ENCODE data around the gene CPA4.

Gene CPA4

DNA sequence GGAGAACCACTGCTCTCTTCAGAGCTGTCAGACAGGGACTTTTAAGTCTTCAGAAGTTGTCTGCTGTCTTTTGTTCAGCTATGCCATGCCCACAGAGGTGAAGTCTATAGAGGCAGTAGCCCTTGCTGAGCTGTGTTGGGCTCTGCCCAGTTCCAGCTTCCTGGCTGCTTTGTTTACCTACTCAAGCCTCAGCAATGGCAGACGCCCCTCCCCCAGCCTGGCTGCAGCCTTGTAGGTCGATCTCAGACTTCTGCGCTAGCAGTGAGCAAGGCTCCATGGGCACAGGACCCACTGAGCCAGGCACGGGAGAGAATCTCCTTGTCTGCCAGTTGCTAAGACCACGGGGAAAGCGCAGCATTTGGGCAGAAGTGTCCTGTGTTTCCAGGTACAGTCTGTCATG is 38.4 kb upstream of the CPA4 start:
- no peaks in the 10 kb centered on the region for H3K79me2 ChIP-seq (ENCODE audit: control insufficient read depth, low read length)
- H3K9me2 ChIP-seq (replicated peaks; ENCODE audit: control insufficient read depth, low read length) = no peaks in the 10 kb centered on the region
- no peaks in the 10 kb centered on the region for H3K4me1 ChIP-seq (ENCODE audit: control insufficient read depth, low read length)
- no peaks in the 10 kb centered on the region for H3K36me3 ChIP-seq (ENCODE audit: control insufficient read depth, low read length)
- H3K4me2 ChIP-seq (ENCODE audit: low read length) = no peak overlapping the region
- no peaks in the 10 kb centered on the region for H3K27me3 ChIP-seq (ENCODE audit: control insufficient read depth, low read length)
- peaks cover 24% of the 10 kb centered on the region for H3K9me3 ChIP-seq (ENCODE audit: control insufficient read depth, insufficient read depth, low read length)
- H3F3A ChIP-seq (ENCODE audit: control insufficient read depth, insufficient read depth) = no peaks in the 10 kb centered on the region
- H3K4me3 ChIP-seq (ENCODE audit: low read length) = no peak overlapping the region
- H4K20me1 ChIP-seq (ENCODE audit: control insufficient read depth, insufficient read depth, low read depth, low read length) = no peaks in the 10 kb centered on the region
- TF ChIP-seq EZH2phosphoT487 (IDR thresholded peaks at IDR 0.05; ENCODE audit: borderline replicate concordance, low read length) = no peak
- TF ChIP-seq, protein P1, sequence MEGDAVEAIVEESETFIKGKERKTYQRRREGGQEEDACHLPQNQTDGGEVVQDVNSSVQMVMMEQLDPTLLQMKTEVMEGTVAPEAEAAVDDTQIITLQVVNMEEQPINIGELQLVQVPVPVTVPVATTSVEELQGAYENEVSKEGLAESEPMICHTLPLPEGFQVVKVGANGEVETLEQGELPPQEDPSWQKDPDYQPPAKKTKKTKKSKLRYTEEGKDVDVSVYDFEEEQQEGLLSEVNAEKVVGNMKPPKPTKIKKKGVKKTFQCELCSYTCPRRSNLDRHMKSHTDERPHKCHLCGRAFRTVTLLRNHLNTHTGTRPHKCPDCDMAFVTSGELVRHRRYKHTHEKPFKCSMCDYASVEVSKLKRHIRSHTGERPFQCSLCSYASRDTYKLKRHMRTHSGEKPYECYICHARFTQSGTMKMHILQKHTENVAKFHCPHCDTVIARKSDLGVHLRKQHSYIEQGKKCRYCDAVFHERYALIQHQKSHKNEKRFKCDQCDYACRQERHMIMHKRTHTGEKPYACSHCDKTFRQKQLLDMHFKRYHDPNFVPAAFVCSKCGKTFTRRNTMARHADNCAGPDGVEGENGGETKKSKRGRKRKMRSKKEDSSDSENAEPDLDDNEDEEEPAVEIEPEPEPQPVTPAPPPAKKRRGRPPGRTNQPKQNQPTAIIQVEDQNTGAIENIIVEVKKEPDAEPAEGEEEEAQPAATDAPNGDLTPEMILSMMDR (IDR thresholded peaks at IDR 0.05; ENCODE audit: low read depth, low read length, poor library complexity, severe bottlenecking) = no peak
- H3K27ac ChIP-seq (ENCODE audit: low read depth, low read length) = no peak overlapping the region

DNA sequence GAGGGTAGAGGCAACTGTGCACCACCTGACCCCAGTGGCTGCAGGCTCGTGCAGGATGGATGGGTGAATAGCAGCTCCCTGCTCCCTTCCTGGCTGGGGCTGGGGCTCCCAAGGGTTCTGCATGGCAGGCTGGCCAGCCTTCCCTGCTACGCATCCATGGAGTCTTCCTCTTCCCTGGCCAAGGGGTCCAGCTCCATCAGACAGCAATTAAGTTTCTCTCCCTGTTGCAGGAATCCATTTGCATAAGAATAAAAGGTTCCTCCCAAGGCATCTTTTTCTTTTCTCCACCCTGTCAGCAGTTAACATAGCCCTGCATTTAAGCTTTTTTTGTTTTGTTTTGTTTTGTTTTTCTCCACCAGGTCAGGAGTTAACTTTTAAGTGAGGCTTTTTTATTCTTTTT is 36.3 kb upstream of the CPA4 start:
- TF ChIP-seq EZH2phosphoT487 (IDR thresholded peaks at IDR 0.05; ENCODE audit: borderline replicate concordance, low read length) = no peak
- TF ChIP-seq, protein P1 (IDR thresholded peaks at IDR 0.05; ENCODE audit: low read depth, low read length, poor library complexity, severe bottlenecking) = no peak
- no peak overlapping the region for H3K4me3 ChIP-seq (ENCODE audit: low read length)
- no peaks in the 10 kb centered on the region for H3K27me3 ChIP-seq (ENCODE audit: control insufficient read depth, low read length)
- no peaks in the 10 kb centered on the region for H3K4me1 ChIP-seq (ENCODE audit: control insufficient read depth, low read length)
- no peak overlapping the region for H3K4me2 ChIP-seq (ENCODE audit: low read length)
- H3K27ac ChIP-seq (ENCODE audit: low read depth, low read length) = no peak overlapping the region
- peaks cover 24% of the 10 kb centered on the region for H3K9me3 ChIP-seq (ENCODE audit: control insufficient read depth, insufficient read depth, low read length)
- H4K20me1 ChIP-seq (ENCODE audit: control insufficient read depth, insufficient read depth, low read depth, low read length) = no peaks in the 10 kb centered on the region
- no peaks in the 10 kb centered on the region for H3K9me2 ChIP-seq (replicated peaks; ENCODE audit: control insufficient read depth, low read length)
- H3F3A ChIP-seq (ENCODE audit: control insufficient read depth, insufficient read depth) = no peaks in the 10 kb centered on the region
- no peaks in the 10 kb centered on the region for H3K79me2 ChIP-seq (ENCODE audit: control insufficient read depth, low read length)
- no peaks in the 10 kb centered on the region for H3K36me3 ChIP-seq (ENCODE audit: control insufficient read depth, low read length)

DNA sequence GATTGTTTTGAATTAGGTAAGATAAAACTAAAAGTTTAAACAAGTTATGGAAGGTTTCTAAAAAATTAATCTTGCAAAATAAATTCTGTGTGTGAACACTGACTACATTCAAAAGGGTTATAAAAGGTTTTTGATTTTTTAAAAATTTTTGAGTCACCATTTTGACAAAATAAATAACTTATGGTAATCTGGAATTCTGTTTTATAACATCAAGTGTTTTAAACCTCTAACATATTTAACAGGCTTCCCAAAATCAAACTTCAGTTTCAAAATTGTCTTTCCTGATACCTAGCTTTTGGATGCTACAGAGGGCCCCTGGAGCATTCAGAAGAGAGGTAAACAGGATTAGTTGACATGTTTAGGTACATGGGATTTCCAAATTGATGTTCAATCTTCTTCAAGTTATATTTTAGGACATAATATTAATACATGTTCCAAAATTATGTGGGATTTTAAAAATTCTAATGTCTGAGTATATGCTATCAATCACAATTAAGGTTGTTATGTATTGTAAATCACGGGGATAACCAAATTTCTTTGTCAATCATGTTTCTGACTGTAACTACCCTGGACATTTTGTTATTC is 34.4 kb upstream of the CPA4 start:
- TF ChIP-seq, protein P1 (IDR thresholded peaks at IDR 0.05; ENCODE audit: low read depth, low read length, poor library complexity, severe bottlenecking) = no peak
- TF ChIP-seq EZH2phosphoT487 (IDR thresholded peaks at IDR 0.05; ENCODE audit: borderline replicate concordance, low read length) = no peak
- Histone ChIP-seq H3K4me1 (ENCODE audit: control insufficient read depth, low read length) (no peaks in the 10 kb centered on the region), H4K20me1 (ENCODE audit: control insufficient read depth, insufficient read depth, low read depth, low read length) (no peaks in the 10 kb centered on the region), H3K4me3 (ENCODE audit: low read length) (no peak overlapping the region), H3F3A (ENCODE audit: control insufficient read depth, insufficient read depth) (no peaks in the 10 kb centered on the region), H3K27me3 (ENCODE audit: control insufficient read depth, low read length) (no peaks in the 10 kb centered on the region), H3K36me3 (ENCODE audit: control insufficient read depth, low read length) (no peaks in the 10 kb centered on the region), H3K27ac (ENCODE audit: low read depth, low read length) (no peak overlapping the region), H3K9me3 (ENCODE audit: control insufficient read depth, insufficient read depth, low read length) (peaks cover 24% of the 10 kb centered on the region), H3K9me2 (replicated peaks; ENCODE audit: control insufficient read depth, low read length) (no peaks in the 10 kb centered on the region), H3K4me2 (ENCODE audit: low read length) (no peak overlapping the region), H3K79me2 (ENCODE audit: control insufficient read depth, low read length) (no peaks in the 10 kb centered on the region)
